Activated T-helper 1 cell treated with Interleukin-2 at 50 U/mL for 16 hours (primary cell): ENCODE data around the gene MICAL3.
"Not testable (repeated sequence)": the region's sequence is repeated elsewhere in the genome, so short reads cannot be mapped to it uniquely, and the experiment has no call there.

Experiments used
- DNase-seq: peaks from one replicate; pipeline ENCODE4 v3.0.0-alpha.2; 2020; ENCODE audit warnings: low read depth

MICAL3 gene

DNA sequence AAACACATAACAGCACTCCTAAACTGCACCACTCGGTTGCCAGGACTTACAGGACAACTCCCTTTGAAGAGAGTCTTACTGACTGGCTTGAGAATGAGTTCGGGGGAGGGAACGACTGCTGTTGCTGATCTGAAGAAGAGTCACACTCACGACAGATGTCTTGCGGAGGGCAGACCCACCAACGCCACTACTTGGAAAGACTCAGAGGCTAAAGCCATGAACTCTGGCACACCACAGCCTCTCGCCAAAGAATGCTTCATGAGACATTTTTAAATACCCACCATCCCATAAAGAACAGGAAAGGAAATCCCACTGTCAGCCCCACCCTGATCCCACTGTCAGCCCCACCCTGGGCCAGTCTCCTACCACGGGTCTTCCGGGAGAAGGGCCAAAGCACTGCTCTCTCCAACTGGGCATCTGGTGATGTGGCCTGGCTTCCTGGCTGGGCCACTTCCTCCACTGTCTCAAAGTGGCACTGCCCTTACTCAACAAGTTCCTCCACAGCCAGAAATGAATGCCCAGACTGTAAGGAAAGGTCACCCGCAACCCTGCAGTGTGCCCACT is 73.6 kb downstream of the MICAL3 start:
- no peak for DNase-seq

GRCh38 chr22:17949642-17950473 is 74.5 kb downstream of the MICAL3 start:
- DNase-seq: no peak

GRCh38 chr22:17948101-17948500 is 76.3 kb downstream of the MICAL3 start:
- DNase-seq: no peak

DNA sequence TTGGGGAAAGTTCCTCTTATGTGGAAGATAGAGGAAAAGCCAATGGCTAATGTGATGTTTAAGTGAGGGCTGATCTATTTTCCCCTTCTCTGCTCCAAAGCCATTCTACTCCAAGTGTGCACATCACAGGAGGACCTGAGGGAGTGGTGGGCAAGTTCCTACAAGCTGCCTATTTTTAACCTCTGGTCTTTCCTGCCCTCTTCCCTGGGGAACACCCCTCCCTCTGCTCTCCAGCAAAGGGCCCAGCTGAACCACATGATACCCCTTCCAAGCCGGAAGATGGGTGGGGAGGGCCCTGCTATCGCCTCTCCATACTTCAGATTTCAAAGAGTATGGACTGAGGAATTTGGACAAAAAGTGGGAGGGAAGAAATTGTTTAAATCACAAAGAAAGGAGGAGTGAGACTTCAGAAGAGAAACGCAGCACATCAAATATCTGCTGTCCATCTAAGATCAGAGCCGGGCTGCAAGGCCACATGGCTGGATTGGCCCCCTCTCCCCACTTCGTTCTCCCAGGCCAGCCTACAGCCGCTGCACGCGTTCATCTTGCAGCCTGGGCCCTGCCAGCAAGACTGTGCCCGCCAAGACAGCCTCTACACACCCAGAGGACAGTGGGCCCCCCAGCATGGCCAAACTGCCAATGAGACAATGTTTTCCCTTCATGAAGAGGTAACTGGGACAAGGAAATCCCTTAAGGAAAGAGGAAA is 77.5 kb downstream of the MICAL3 start:
- no peak for DNase-seq

DNA sequence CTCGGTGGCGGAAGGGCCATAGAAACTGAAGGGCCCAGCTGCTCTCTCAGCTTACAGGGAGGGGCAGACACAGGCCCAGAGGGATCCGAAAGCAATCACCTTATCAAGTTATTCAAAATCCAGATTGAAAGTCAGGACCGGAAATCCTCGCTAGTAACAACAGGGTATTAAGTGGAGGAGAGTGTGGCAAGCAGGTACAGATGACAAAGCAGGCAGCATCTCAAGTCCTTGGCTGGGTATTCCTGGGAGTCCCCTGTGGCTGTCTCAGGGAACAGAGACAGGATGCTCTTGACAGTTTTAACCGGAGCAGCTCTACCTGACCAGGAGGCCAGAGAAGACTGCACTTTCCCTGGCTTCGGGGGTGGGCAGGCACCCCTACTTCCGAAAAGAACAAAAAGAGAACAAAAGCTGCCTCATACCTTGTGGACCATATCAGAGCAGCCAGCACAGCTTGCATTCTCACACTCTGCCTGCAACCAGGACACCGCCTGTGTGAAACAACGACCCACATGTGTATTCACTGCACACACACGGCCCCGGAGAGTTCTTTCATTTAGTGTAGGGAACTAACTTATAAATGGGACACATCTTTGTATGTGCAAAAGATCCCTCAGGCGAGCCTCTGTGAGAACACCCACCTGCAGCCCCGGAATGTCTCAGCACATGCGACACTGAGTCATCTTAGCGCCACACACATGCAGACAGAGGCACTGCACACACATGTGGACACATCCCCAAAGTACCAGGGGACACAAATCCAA is 78.3 kb downstream of the MICAL3 start:
- no peak for DNase-seq

GRCh38 chr22:17945156-17945887 is 79.0 kb downstream of the MICAL3 start:
- DNase-seq: no peak

GRCh38 chr22:17944256-17944655 is 80.1 kb downstream of the MICAL3 start:
- DNase-seq: no peak

- no peak for DNase-seq
These were observed 80.7 kb downstream of the MICAL3 start for GRCh38 chr22:17943533-17944249.

DNA sequence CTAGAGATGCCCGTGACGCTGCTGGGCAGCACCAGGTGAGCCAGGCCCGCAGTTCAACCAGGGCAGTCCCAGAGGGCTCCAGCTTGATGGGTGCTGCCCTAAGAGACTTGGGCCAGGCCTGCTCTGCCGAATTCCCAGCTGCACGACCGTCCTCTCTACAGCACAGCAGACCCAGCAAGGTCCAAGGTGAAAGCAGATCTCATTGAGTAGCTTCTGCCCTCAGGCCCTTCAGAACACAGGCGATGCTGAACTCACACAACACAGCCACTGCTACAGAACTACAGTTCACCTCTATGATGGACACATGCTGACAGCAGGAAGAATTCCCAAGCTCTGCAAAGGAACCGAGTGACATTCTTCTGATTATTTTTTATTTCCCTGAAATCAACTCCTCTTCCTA is 81.6 kb downstream of the MICAL3 start:
- DNase-seq: no peak

GRCh38 chr22:17941471-17942406 is 82.6 kb downstream of the MICAL3 start:
- DNase-seq: no peak

DNA sequence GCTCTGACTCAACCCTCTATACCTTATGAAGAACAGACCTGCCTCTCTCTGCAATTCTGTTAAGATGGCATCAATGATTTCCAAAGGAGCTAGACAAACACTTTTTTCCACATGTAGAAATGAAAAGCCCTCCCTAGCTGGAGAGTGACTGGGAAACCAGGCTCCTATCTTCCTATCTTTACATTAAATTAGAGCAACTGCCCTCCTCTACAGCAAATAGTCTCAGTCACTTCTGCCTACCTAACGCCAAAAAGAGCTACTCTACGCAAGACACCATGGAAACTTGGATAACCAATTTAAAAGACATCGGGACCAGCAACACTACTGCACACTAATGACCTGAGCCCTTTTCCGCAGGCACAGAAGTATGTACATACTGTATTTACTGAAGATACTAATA is 84.8 kb downstream of the MICAL3 start:
- DNase-seq: no peak

- no peak for DNase-seq
These were observed 85.3 kb downstream of the MICAL3 start for GRCh38 chr22:17939011-17939410.

- no peak for DNase-seq
These were observed 85.9 kb downstream of the MICAL3 start for GRCh38 chr22:17938484-17938924.

DNA sequence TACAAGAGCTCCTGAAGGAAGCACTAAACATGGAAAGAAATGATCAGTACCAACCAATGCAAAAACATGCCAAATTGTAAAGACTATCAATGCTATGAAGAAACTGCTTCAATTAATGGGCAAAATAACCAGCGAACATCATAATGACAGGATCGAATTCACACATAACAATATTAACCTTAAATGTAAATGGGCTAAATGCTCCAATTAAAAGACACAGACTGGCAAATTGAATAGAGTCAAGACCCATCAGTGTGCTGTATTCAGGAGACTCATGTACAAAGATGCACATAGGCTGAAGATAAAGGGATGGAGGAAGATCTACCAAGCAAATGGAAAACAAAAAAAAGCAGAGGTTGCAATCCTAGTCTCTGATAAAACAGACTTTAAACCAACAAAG is 91.9 kb downstream of the MICAL3 start:
- DNase-seq: not testable (repeated sequence)

GRCh38 chr22:17931400-17931825 is 92.9 kb downstream of the MICAL3 start:
- no peak for DNase-seq

DNA sequence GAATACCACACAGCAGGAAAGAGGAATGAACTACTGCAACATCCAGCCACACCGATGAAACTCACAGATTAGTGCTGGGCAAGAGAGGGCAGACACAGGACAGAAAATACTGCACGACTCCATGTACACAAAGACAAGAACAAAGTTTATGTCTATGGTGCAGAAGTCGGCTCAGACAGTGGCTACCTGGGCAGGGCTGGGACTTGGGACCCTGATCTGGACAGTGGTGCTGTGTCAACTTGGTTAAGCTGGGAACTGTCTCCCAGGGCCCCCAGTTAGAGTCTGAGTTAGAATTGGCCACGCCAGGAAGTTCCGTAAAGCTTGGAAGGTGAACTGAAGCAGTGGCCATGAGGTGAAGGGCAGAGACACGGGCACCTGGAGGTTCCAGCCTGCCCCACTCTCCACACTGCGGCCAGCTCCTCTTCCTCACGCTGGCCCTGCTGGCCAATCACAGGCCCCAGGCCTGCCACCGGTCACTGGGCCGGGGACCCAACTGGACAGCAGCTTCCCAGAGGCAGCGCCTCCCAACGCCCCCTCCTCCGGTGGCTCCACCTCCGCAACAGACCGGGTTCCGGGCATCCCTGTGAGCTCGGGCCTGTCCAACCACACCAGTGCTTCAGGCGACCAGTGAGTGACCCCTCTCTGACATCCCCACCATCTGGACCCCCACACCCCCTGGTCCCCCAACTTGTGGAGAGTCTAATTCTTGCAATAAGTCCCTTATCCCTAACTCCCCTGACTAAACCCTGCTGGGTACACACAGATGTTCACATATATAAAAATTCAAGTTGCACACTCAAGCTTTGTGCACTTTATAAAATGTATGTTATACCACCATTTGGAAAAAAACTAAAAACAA is 93.7 kb downstream of the MICAL3 start:
- no peak for DNase-seq

GRCh38 chr22:17929909-17930308 is 94.5 kb downstream of the MICAL3 start:
- no peak for DNase-seq

DNA sequence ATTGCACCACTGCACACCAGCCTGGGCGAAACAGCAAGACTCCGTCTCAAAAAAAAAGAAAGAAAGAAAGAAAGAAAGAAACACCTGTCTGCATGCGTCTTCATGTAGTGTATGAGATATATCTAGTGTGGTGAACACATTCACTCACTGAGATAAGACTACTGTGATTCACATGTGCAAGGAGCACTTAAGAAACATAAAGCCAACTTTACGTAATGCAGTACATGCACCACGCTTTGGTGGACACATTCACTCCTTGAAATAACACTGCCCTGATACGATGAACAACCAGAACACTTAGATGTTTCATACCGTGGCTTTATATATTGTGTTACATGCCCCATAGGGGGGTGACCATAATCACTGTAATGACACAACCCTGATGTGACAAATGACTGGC is 96.0 kb downstream of the MICAL3 start:
- no peak for DNase-seq

DNA sequence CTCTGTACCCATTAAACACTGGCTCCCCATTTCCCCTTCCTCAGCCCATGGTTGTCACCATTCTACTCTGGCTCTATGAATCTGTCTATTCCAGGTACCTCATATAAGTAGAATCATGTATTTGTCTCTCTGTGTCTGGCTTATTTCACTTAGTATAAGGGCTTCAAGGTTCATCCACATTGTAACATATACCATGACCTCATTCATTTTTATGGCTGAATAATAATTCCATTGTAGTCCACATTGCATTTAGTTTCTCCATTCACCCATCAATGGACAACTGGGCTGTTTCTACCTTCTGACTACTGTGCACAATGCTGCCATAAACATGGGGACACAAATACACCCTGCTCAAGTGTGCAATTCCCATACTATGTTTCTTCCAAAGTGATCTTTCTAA is 97.3 kb downstream of the MICAL3 start:
- DNase-seq: no peak
